T-helper 17 cell (primary cell): ENCODE measurements around the gene CHI3L1. TPM values are rescaled to one million over a fixed set of nuclear protein-coding genes. Genes with fewer than 3 reads are reported as not detected.

Experiments
- ATAC-seq: fragments of 150-1000 bp; cut with Tn5 transposase; 2 replicates; pipeline ENCODE4 v1.10.0; 2021; ENCODE audit warnings: mild to moderate bottlenecking, moderate library complexity
- DNase-seq, 3 donors: peaks; one replicate each; pipeline versions ENCODE4 v3.0.0 to v3.0.0-alpha.2; 2020 to 2021
- H3K9me3 ChIP-seq: one replicate; pipeline ENCODE4 v1.7.0; 2013; ENCODE audit warnings: low read length, mild to moderate bottlenecking; ENCODE audit not compliant: control insufficient read depth, poor library complexity, severe bottlenecking
- H3K27ac Mint-ChIP-seq: one replicate; pipeline ENCODE4 v1.8.0; 2022; ENCODE audit warnings: mild to moderate bottlenecking, moderate library complexity, mixed read lengths
- H3K27me3 Mint-ChIP-seq: one replicate; pipeline ENCODE4 v1.8.0; 2022; ENCODE audit warnings: mixed read lengths
- H3K36me3 Mint-ChIP-seq: one replicate; pipeline ENCODE4 v1.8.0; 2022; ENCODE audit warnings: low read depth, mixed read lengths
- H3K4me1 Mint-ChIP-seq: one replicate; pipeline ENCODE4 v1.8.0; 2022; ENCODE audit warnings: mild to moderate bottlenecking, mixed read lengths
- H3K4me3 Mint-ChIP-seq: one replicate; pipeline ENCODE4 v1.8.0; 2022; ENCODE audit warnings: mild to moderate bottlenecking, moderate library complexity, mixed read lengths
- total RNA-seq, 4 donors: library from RNA in 2 of 4; stranded (reverse) in 2 of 4; gene quantifications; one replicate each; pipeline ENCODE4 v1.2.3 and lab custom pipeline; 2022 to 2026

CHI3L1 gene
- total RNA-seq, 2 donors from 2014 or later = not detected

GRCh38 chr1:203184467-203184866, 2.0 kb downstream of the CHI3L1 start:
- peaks cover 41% of the 10 kb centered on the region for H3K27me3 Mint-ChIP-seq
- H3K27ac Mint-ChIP-seq = no peak overlapping the region
- H3K4me3 Mint-ChIP-seq = no peak overlapping the region
- H3K36me3 Mint-ChIP-seq = peaks cover 2% of the 10 kb centered on the region
- no peak for DNase-seq
- peaks cover 6% of the 10 kb centered on the region for H3K4me1 Mint-ChIP-seq
- H3K9me3 ChIP-seq = no peaks in the 10 kb centered on the region
- ATAC-seq = no peak

- no peaks in the 10 kb centered on the region for H3K9me3 ChIP-seq
- no peak for ATAC-seq
- peaks cover 6% of the 10 kb centered on the region for H3K4me1 Mint-ChIP-seq
- peaks cover 2% of the 10 kb centered on the region for H3K36me3 Mint-ChIP-seq
- no peak overlapping the region for H3K27ac Mint-ChIP-seq
- H3K27me3 Mint-ChIP-seq = peaks cover 46% of the 10 kb centered on the region
- DNase-seq = no peak
- no peak overlapping the region for H3K4me3 Mint-ChIP-seq
Measured at GRCh38 chr1:203183828-203184227, 2.7 kb downstream of the CHI3L1 start.

GRCh38 chr1:203182387-203182953, 4.0 kb downstream of the CHI3L1 start:
- ATAC-seq (no peak), DNase-seq (no peak)
- H3K27me3 Mint-ChIP-seq = peaks cover 46% of the 10 kb centered on the region
- H3K4me3 Mint-ChIP-seq = no peak overlapping the region
- H3K27ac Mint-ChIP-seq = no peak overlapping the region
- no peaks in the 10 kb centered on the region for H3K9me3 ChIP-seq
- H3K4me1 Mint-ChIP-seq = peaks cover 6% of the 10 kb centered on the region
- H3K36me3 Mint-ChIP-seq = peaks cover 2% of the 10 kb centered on the region

- Mint-ChIP-seq H3K4me1 (peaks cover 6% of the 10 kb centered on the region), H3K27ac (no peak overlapping the region), H3K36me3 (peaks cover 2% of the 10 kb centered on the region), H3K4me3 (no peak overlapping the region), H3K27me3 (peaks cover 45% of the 10 kb centered on the region)
- no peak for ATAC-seq
- DNase-seq = no peak
- H3K9me3 ChIP-seq = no peaks in the 10 kb centered on the region
Measured at GRCh38 chr1:203181586-203182386, 4.7 kb downstream of the CHI3L1 start.

- no peaks in the 10 kb centered on the region for H3K9me3 ChIP-seq
- H3K4me1 Mint-ChIP-seq = peaks cover 2% of the 10 kb centered on the region
Measured at GRCh38 chr1:203180611-203181330, 5.7 kb downstream of the CHI3L1 start.

GRCh38 chr1:203179667-203180005, 6.9 kb downstream of the CHI3L1 start:
- ATAC-seq = no peak
- Mint-ChIP-seq H3K27me3 (peaks cover 31% of the 10 kb centered on the region), H3K36me3 (no peaks in the 10 kb centered on the region), H3K4me1 (peaks cover 2% of the 10 kb centered on the region), H3K4me3 (no peak overlapping the region), H3K27ac (no peak overlapping the region)
- H3K9me3 ChIP-seq = no peaks in the 10 kb centered on the region
- DNase-seq = no peak

More at GRCh38 chr1:203180611-203181330, 5.7 kb downstream of the CHI3L1 start:
- Mint-ChIP-seq H3K27me3 (peaks cover 41% of the 10 kb centered on the region), H3K36me3 (no peaks in the 10 kb centered on the region), H3K4me3 (no peak overlapping the region), H3K27ac (no peak overlapping the region)
- DNase-seq = no peak
- ATAC-seq = no peak

GRCh38 chr1:203178821-203179666, 7.5 kb downstream of the CHI3L1 start:
- Mint-ChIP-seq H3K4me3 (no peak overlapping the region), H3K36me3 (no peaks in the 10 kb centered on the region), H3K4me1 (peaks cover 2% of the 10 kb centered on the region), H3K27me3 (peaks cover 29% of the 10 kb centered on the region), H3K27ac (no peak overlapping the region)
- no peak for ATAC-seq
- H3K9me3 ChIP-seq = no peaks in the 10 kb centered on the region
- DNase-seq = no peak

- H3K27ac Mint-ChIP-seq = no peak overlapping the region
- no peak for DNase-seq
- H3K27me3 Mint-ChIP-seq = peaks cover 29% of the 10 kb centered on the region
- H3K4me3 Mint-ChIP-seq = no peak overlapping the region
- peaks cover 2% of the 10 kb centered on the region for H3K4me1 Mint-ChIP-seq
- H3K9me3 ChIP-seq = no peaks in the 10 kb centered on the region
- ATAC-seq = no peak
- H3K36me3 Mint-ChIP-seq = no peaks in the 10 kb centered on the region
Measured at GRCh38 chr1:203178083-203178482, 8.4 kb downstream of the CHI3L1 start.

- H3K36me3 Mint-ChIP-seq = no peaks in the 10 kb centered on the region
- no peaks in the 10 kb centered on the region for H3K9me3 ChIP-seq
- peaks cover 2% of the 10 kb centered on the region for H3K4me1 Mint-ChIP-seq
- no peak overlapping the region for H3K27ac Mint-ChIP-seq
- H3K4me3 Mint-ChIP-seq = no peak overlapping the region
- no peak for ATAC-seq
- DNase-seq = no peak
- peaks cover 29% of the 10 kb centered on the region for H3K27me3 Mint-ChIP-seq
Measured at GRCh38 chr1:203177470-203178039, 8.9 kb downstream of the CHI3L1 start.

- Mint-ChIP-seq H3K36me3 (no peaks in the 10 kb centered on the region), H3K4me3 (no peak overlapping the region), H3K27me3 (peaks cover 29% of the 10 kb centered on the region)
Measured at GRCh38 chr1:203177036-203177405, 9.5 kb downstream of the CHI3L1 start.

GRCh38 chr1:203176273-203177035, 10.1 kb downstream of the CHI3L1 start:
- Mint-ChIP-seq H3K27ac (no peak overlapping the region), H3K27me3 (peaks cover 29% of the 10 kb centered on the region), H3K4me1 (peaks cover 2% of the 10 kb centered on the region), H3K4me3 (no peak overlapping the region), H3K36me3 (no peaks in the 10 kb centered on the region)
- ATAC-seq (no peak), DNase-seq (no peak)
- H3K9me3 ChIP-seq = no peaks in the 10 kb centered on the region

More at GRCh38 chr1:203177036-203177405, 9.5 kb downstream of the CHI3L1 start:
- peaks cover 2% of the 10 kb centered on the region for H3K4me1 Mint-ChIP-seq
- DNase-seq (no peak), ATAC-seq (no peak)
- no peaks in the 10 kb centered on the region for H3K9me3 ChIP-seq
- no peak overlapping the region for H3K27ac Mint-ChIP-seq

- H3K9me3 ChIP-seq = no peaks in the 10 kb centered on the region
- Mint-ChIP-seq H3K27ac (no peak overlapping the region), H3K27me3 (peaks cover 26% of the 10 kb centered on the region), H3K4me3 (no peak overlapping the region), H3K36me3 (no peaks in the 10 kb centered on the region), H3K4me1 (peaks cover 1% of the 10 kb centered on the region)
- ATAC-seq = no peak
- no peak for DNase-seq
Measured at GRCh38 chr1:203175827-203176241, 10.7 kb downstream of the CHI3L1 start.
